WTC11 (cell line): ENCODE results near the gene LY6G6C. TPM values are rescaled to one million over a fixed set of nuclear protein-coding genes. Genes with fewer than 3 reads are reported as not detected.

Experiments used
- ATAC-seq: fragments of 200-7000 bp; cut with Tn5 transposase; 2 replicates; pipeline ENCODE4 v1.10.0; 2021; ENCODE audit warnings: mild to moderate bottlenecking, moderate library complexity
- CTCF ChIA-PET: fragments of 300-600 bp; sonication (Branson Sonifier 250); formaldehyde crosslinking; loops from one replicate; lab custom pipeline; 2021; ENCODE audit warnings: antibody characterized with exemption; lab: Charles Lee
- POLR2A ChIA-PET: fragments of 350-600 bp; sonication (Branson Sonifier 250); formaldehyde crosslinking; loops from one replicate; lab custom pipeline; 2021; ENCODE audit warnings: antibody characterized with exemption; lab: Charles Lee
- DNase-seq: peaks from one replicate; pipeline ENCODE4 v3.0.0; 2021; ENCODE audit warnings: low spot score
- H3K27ac Mint-ChIP-seq: 2 replicates; pipeline ENCODE4 v1.8.0; 2021; ENCODE audit warnings: mixed read lengths
- H3K27me3 Mint-ChIP-seq: 2 replicates; pipeline ENCODE4 v1.8.0; 2021; ENCODE audit warnings: low read depth, mild to moderate bottlenecking, moderate library complexity, mixed read lengths
- H3K36me3 Mint-ChIP-seq: 2 replicates; pipeline ENCODE4 v1.8.0; 2021; ENCODE audit warnings: mixed read lengths
- H3K4me1 Mint-ChIP-seq: 2 replicates; pipeline ENCODE4 v1.8.0; 2022; ENCODE audit warnings: mixed read lengths
- H3K4me3 Mint-ChIP-seq: 2 replicates; pipeline ENCODE4 v1.8.0; 2021; ENCODE audit warnings: mild to moderate bottlenecking, moderate library complexity, mixed read lengths
- H3K9me3 Mint-ChIP-seq: 2 replicates; pipeline ENCODE4 v1.8.0; 2021; ENCODE audit warnings: mixed read lengths
- AR ChIP-seq: fragments of 250-450 bp; sonication (Bioruptor Pico); IDR thresholded peaks from 2 replicates; pipeline ENCODE4 v1.9.0; 2021; ENCODE audit warnings: mild to moderate bottlenecking
- CREB1 ChIP-seq: sonication (generic); formaldehyde crosslinking; IDR thresholded peaks from 2 replicates; pipeline ENCODE4 v1.8.0; 2023; ENCODE audit warnings: mild to moderate bottlenecking, missing genetic modification reagents
- CREM ChIP-seq: sonication (generic); formaldehyde crosslinking; IDR thresholded peaks from 2 replicates; pipeline ENCODE4 v1.8.1; 2022; ENCODE audit warnings: mild to moderate bottlenecking, missing genetic modification reagents, moderate library complexity
- E2F1 ChIP-seq: sonication (generic); formaldehyde crosslinking; IDR thresholded peaks from 2 replicates; pipeline ENCODE4 v1.8.0; 2022; ENCODE audit warnings: mild to moderate bottlenecking, missing genetic modification reagents
- GRHL2 ChIP-seq: fragments of 250-450 bp; sonication (Bioruptor Pico); IDR thresholded peaks from 2 replicates; pipeline ENCODE4 v1.8.0; 2022; ENCODE audit warnings: mild to moderate bottlenecking, moderate library complexity; ENCODE audit not compliant: insufficient replicate concordance, severe bottlenecking
- MAX ChIP-seq: sonication (generic); formaldehyde crosslinking; IDR thresholded peaks from 2 replicates; pipeline ENCODE4 v1.8.0; 2022; ENCODE audit warnings: mild to moderate bottlenecking, missing genetic modification reagents
- RORB ChIP-seq: fragments of 250-450 bp; sonication (Bioruptor Pico); IDR thresholded peaks from 2 replicates; pipeline ENCODE4 v1.9.0; 2021; ENCODE audit warnings: mild to moderate bottlenecking
- SMAD4 ChIP-seq: sonication (generic); formaldehyde crosslinking; IDR thresholded peaks from 2 replicates; pipeline ENCODE4 v1.8.0; 2022; ENCODE audit warnings: mild to moderate bottlenecking, missing genetic modification reagents
- ZBTB21 ChIP-seq: sonication (generic); formaldehyde crosslinking; IDR thresholded peaks from 2 replicates; pipeline ENCODE4 v1.8.1; 2023; ENCODE audit warnings: mild to moderate bottlenecking, missing genetic modification reagents, borderline replicate concordance
- ZNF263 ChIP-seq: sonication (generic); formaldehyde crosslinking; IDR thresholded peaks from 2 replicates; pipeline ENCODE4 v1.8.1; 2022; ENCODE audit warnings: low read depth, mild to moderate bottlenecking, moderate library complexity, missing genetic modification reagents
- ZNF317 ChIP-seq: sonication (generic); formaldehyde crosslinking; IDR thresholded peaks from 2 replicates; pipeline ENCODE4 v1.8.1; 2023; ENCODE audit warnings: low read depth, mild to moderate bottlenecking, moderate library complexity, missing genetic modification reagents, borderline replicate concordance
- ZNF396 ChIP-seq: fragments of 250-450 bp; sonication (Bioruptor Pico); IDR thresholded peaks from 2 replicates; pipeline ENCODE4 v1.8.0; 2021; ENCODE audit warnings: mild to moderate bottlenecking, moderate library complexity, borderline replicate concordance
- total RNA-seq: library from RNA; stranded (reverse); gene quantifications from 3 replicates; pipeline ENCODE4 v1.2.3, GENCODE V29; 2021
- TF ChIP-seq, protein P1 (sequence below): sonication (generic); formaldehyde crosslinking; IDR thresholded peaks from 2 replicates; pipeline ENCODE4 v1.8.1; 2023; ENCODE audit warnings: mild to moderate bottlenecking, missing genetic modification reagents
- TF ChIP-seq, protein P2 (sequence below): fragments of 250-450 bp; sonication (Bioruptor Pico); conservative IDR thresholded peaks from 2 replicates; pipeline ENCODE4 v1.9.0; 2021; ENCODE audit warnings: mild to moderate bottlenecking
- TF ChIP-seq, protein P3 (sequence below): sonication (generic); formaldehyde crosslinking; IDR thresholded peaks from 2 replicates; pipeline ENCODE4 v1.8.1; 2023; ENCODE audit warnings: mild to moderate bottlenecking, missing genetic modification reagents, moderate library complexity

LY6G6C gene
- total RNA-seq, 1 experiment from 2014 or later, result 0.35 TPM

DNA sequence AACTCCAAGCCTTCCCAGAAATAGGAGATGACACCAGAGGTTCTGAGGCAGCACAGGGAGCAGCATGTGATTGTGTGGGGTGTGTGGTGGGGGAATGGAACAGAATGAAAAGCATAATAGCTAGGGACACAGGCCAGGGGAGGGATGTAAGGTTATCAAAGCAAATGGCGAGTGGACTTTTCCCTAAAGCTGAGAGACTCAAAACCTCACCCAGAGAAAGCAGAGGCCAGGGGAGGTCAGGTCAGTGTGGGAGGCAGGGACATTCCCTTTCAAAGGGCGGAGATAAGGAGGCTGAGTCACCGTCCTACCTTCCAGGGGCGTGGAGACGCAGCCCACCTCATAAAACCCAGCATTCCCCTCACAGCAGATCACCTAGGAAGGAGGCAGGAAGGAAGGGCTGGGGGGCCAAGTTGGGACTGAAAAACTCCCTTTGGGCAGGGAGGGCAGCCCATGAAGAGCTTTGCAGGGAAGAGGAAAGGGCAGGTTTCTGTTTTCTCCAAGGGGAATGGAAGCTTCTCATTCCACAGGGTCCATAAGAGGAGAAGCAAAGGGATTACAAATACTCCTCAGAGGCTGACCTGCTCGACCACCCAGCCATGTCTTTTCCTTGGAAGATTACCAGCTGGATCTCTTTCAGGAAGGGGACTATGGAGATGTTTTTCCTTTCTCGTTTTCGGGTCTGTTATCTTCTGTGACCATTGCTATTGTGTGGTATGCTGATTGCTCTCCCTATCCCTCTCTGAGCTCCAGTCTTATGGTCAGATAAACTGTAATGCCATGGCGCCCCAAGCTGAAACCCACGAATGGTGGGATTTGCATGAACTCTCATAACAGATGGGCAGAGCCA lies 31.1 kb downstream of the LY6G6C start:
- CTCF ChIA-PET, result interaction anchor here (0.5 to 2.2 kb wide), 35 partner anchors 10 to 487 kb away, joined by 3 to 20 read pairs (median 4); partner anchors contain the start of genes ABHD16A, APOM, ATP6V1G2 and C6orf47
- H3K36me3 Mint-ChIP-seq, result peaks cover 19% of the 10 kb centered on the region

DNA sequence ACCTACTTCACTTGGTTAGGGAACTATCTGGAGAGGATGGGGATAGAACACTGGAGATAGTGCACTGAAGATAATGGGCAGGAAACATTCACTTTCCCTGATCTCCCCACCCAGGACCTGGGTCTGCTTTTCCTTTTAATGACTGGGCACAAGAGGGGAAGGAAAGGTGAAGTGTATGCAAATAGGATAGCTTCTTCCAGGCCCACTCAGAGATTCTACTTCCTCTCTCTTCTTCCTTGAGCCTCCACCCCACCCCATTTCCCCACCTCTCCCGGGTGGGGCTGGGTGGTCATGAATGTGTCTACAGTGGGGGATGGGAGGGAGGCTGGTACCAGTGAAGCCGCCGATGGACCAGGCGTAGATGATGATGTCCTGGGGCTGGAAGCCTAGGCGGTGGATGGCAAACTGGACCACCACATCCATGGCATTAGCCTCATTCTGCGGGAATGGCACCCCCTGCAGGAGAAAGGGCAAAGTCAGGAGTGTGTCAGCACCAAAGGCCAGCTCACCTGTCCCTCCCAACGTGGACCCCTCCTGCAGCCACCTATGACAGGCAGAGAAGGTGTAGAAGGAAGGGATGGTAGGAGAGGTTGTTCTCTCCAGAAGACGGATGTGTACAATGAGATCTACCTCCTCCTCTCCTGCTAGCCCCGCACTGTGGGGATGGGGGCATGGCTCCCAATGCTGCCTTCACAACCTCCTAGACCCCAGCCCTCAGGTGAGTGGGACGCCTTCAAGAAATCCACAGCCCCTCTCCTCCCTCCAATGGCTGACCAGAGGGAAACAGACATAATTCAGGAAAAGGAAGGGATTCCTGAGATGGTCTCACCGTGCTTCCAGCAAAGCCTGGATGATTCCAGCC lies 32.1 kb downstream of the LY6G6C start:
- Mint-ChIP-seq H3K4me3 (no peak overlapping the region), H3K9me3 (no peaks in the 10 kb centered on the region), H3K27ac (no peak overlapping the region), H3K36me3 (peaks cover 15% of the 10 kb centered on the region), H3K27me3 (no peaks in the 10 kb centered on the region), H3K4me1 (no peaks in the 10 kb centered on the region)
- ChIA-PET CTCF (interaction anchor here (0.5 to 2.2 kb wide), 33 partner anchors 9 to 488 kb away, joined by 3 to 20 read pairs (median 4); partner anchors contain the start of genes ABHD16A, APOM, ATP6V1G2 and C6orf47), POLR2A (interaction anchor here (1.3 kb wide), 1 partner anchor 14 kb away, joined by 4 read pairs; no protein-coding TSS in a partner anchor)
- TF ChIP-seq, protein P1, sequence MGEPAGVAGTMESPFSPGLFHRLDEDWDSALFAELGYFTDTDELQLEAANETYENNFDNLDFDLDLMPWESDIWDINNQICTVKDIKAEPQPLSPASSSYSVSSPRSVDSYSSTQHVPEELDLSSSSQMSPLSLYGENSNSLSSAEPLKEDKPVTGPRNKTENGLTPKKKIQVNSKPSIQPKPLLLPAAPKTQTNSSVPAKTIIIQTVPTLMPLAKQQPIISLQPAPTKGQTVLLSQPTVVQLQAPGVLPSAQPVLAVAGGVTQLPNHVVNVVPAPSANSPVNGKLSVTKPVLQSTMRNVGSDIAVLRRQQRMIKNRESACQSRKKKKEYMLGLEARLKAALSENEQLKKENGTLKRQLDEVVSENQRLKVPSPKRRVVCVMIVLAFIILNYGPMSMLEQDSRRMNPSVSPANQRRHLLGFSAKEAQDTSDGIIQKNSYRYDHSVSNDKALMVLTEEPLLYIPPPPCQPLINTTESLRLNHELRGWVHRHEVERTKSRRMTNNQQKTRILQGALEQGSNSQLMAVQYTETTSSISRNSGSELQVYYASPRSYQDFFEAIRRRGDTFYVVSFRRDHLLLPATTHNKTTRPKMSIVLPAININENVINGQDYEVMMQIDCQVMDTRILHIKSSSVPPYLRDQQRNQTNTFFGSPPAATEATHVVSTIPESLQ (CRISPR knock-in tag), result no peak
- TF ChIP-seq RORB (CRISPR knock-in tag) (no peak), MAX (no peak), ZBTB21 (CRISPR knock-in tag) (no peak), E2F1 (no peak)
- TF ChIP-seq, protein P2, sequence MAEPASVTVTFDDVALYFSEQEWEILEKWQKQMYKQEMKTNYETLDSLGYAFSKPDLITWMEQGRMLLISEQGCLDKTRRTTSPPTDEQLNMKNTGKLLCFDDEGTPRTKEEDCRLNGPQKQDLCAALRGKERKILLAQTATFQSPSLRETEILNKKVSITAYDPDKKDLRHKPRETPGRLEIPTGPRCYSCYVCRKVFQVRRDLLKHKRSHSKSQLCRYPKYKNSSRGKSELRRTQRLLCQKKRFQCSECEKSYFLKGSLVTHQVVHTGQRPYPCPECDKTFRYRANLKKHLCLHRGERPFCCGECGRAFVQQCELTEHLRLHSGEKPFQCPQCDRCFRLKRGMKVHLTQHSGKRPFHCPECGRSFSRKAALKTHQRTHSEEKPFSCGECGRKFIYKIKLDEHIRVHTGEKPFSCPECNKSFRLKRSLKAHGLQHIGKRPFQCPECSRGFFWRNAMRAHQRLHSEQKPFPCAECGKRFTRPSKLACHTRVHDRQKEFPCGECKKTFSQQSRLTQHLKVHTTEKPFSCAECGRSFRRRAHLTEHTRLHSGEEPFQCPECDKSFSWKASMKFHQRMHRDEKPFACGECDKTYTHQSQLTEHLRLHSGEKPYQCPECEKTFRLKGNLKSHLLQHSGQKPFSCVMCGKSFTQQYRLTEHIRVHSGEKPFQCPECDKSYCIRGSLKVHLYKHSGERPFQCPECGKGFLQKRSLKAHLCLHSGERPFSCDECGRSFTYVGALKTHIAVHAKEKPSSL (CRISPR knock-in tag), result no peak
- peak; percentile 69 for DNase-seq
- ATAC-seq, result peak; percentile 86

More for the DNA sequence above, 31.1 kb downstream of the LY6G6C start:
- POLR2A ChIA-PET, result interaction anchor here (1.3 kb wide), 1 partner anchor 13 kb away, joined by 4 read pairs; no protein-coding TSS in a partner anchor
- ATAC-seq, result no peak
- no peak for DNase-seq
- H3K4me1 Mint-ChIP-seq, result no peaks in the 10 kb centered on the region
- no peak overlapping the region for H3K27ac Mint-ChIP-seq
- no peaks in the 10 kb centered on the region for H3K9me3 Mint-ChIP-seq
- TF ChIP-seq GRHL2 (CRISPR knock-in tag), result no peak
- TF ChIP-seq, protein P2 (CRISPR knock-in tag), result no peak
- TF ChIP-seq SMAD4 (CRISPR knock-in tag), result no peak
- TF ChIP-seq CREM, result no peak
- TF ChIP-seq, protein P3, sequence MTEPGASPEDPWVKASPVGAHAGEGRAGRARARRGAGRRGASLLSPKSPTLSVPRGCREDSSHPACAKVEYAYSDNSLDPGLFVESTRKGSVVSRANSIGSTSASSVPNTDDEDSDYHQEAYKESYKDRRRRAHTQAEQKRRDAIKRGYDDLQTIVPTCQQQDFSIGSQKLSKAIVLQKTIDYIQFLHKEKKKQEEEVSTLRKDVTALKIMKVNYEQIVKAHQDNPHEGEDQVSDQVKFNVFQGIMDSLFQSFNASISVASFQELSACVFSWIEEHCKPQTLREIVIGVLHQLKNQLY (CRISPR knock-in tag), result no peak
- no peak for TF ChIP-seq ZNF263 (CRISPR knock-in tag)
- TF ChIP-seq ZNF396 (CRISPR knock-in tag), result no peak
- TF ChIP-seq CREB1 (CRISPR knock-in tag), result no peak
- TF ChIP-seq AR (CRISPR knock-in tag), result no peak
- no peak for TF ChIP-seq ZNF317 (CRISPR knock-in tag)
- no peak overlapping the region for H3K4me3 Mint-ChIP-seq
- no peaks in the 10 kb centered on the region for H3K27me3 Mint-ChIP-seq
